Parathyroid adenoma (tissue), 2 donors: ENCODE data around the gene KRT12.

Experiments
- H2AFZ ChIP-seq: fragments of 300-600 bp; sonication (generic); one replicate; pipeline ENCODE4 v1.7.0; 2017; ENCODE audit warnings: antibody characterized with exemption, mild to moderate bottlenecking
- H3K27ac ChIP-seq: fragments of 300-600 bp; sonication (generic); one replicate; pipeline ENCODE4 v1.7.0; 2017
- H3K27me3 ChIP-seq: fragments of 300-600 bp; sonication (generic); one replicate; pipeline ENCODE4 v1.7.0; 2017; ENCODE audit warnings: low read length; ENCODE audit not compliant: control insufficient read depth, insufficient read depth
- H3K36me3 ChIP-seq: fragments of 300-600 bp; sonication (generic); one replicate; pipeline ENCODE4 v1.7.0; 2017; ENCODE audit warnings: low read length; ENCODE audit not compliant: control insufficient read depth, insufficient read depth
- H3K4me1 ChIP-seq: fragments of 300-600 bp; sonication (generic); one replicate; pipeline ENCODE4 v1.7.0; 2017; ENCODE audit warnings: control low read depth
- H3K4me2 ChIP-seq: fragments of 300-600 bp; sonication (generic); one replicate; pipeline ENCODE4 v1.7.0; 2017; ENCODE audit warnings: low read length
- H3K4me3 ChIP-seq: fragments of 300-600 bp; sonication (generic); one replicate; pipeline ENCODE4 v1.7.0; 2017; ENCODE audit warnings: low read depth, low read length
- H3K79me2 ChIP-seq: fragments of 300-600 bp; sonication (generic); one replicate; pipeline ENCODE4 v1.7.0; 2017; ENCODE audit warnings: control low read depth
- H3K9ac ChIP-seq: fragments of 300-600 bp; sonication (generic); one replicate; pipeline ENCODE4 v1.7.0; 2017; ENCODE audit warnings: mild to moderate bottlenecking
- H3K9me3 ChIP-seq: fragments of 300-600 bp; sonication (generic); one replicate; pipeline ENCODE4 v1.7.0; 2017; ENCODE audit warnings: low read length; ENCODE audit not compliant: control insufficient read depth
- TF ChIP-seq, protein P1 (sequence below): fragments of 300-600 bp; sonication (generic); IDR thresholded peaks from one replicate; pipeline ENCODE4 v1.7.0; 2017; ENCODE audit warnings: antibody characterized with exemption, mild to moderate bottlenecking
- donor health status: primary hyperparathyroidism.

The KRT12 gene

DNA sequence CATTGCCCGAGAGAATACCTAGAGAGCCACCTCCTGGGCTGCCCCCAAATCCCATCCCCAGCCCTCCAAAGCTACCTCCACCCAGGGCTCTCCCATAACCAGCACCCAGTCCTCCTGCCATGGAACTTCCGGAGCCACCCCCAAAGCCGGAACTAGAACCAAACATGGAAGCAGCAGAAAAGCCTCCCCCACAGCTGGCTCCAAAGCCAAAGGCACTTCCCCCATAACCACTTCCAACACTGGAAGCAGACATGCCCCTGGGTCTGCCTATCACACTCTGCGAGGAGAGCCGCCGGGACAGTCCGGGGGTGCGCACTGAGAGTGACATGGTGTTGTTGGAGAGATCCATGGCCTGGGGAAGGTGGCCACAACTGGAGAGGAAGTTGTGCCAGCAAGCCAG is at the start of gene KRT12:
TSS of gene KRT12 (minus strand) at position 386 of the 400 bp plus-strand sequence. CDS start at position 349, 37 bp downstream.
- no peak within 1 kb of the TSS for H3K4me2 ChIP-seq
- H3K4me3 ChIP-seq: no peak within 1 kb of the TSS
- no peaks in the 10 kb centered on the region for H3K27me3 ChIP-seq
- TF ChIP-seq, protein P1, sequence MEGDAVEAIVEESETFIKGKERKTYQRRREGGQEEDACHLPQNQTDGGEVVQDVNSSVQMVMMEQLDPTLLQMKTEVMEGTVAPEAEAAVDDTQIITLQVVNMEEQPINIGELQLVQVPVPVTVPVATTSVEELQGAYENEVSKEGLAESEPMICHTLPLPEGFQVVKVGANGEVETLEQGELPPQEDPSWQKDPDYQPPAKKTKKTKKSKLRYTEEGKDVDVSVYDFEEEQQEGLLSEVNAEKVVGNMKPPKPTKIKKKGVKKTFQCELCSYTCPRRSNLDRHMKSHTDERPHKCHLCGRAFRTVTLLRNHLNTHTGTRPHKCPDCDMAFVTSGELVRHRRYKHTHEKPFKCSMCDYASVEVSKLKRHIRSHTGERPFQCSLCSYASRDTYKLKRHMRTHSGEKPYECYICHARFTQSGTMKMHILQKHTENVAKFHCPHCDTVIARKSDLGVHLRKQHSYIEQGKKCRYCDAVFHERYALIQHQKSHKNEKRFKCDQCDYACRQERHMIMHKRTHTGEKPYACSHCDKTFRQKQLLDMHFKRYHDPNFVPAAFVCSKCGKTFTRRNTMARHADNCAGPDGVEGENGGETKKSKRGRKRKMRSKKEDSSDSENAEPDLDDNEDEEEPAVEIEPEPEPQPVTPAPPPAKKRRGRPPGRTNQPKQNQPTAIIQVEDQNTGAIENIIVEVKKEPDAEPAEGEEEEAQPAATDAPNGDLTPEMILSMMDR: no peak
- no peaks in the 10 kb centered on the region for H3K9me3 ChIP-seq
- no peak within 1 kb of the TSS for H3K9ac ChIP-seq
- H3K27ac ChIP-seq: no peak within 1 kb of the TSS
- no peaks in the 10 kb centered on the region for H3K4me1 ChIP-seq
- no peaks in the 10 kb centered on the region for H3K36me3 ChIP-seq
- H3K79me2 ChIP-seq: no peaks in the 10 kb centered on the region
- no peak within 1 kb of the TSS for H2AFZ ChIP-seq

GRCh38 chr17:40916366-40916765 is 49.3 kb upstream of the KRT12 start:
- H3K27ac ChIP-seq: no peak overlapping the region
- H3K9me3 ChIP-seq: no peaks in the 10 kb centered on the region
- no peaks in the 10 kb centered on the region for H3K4me1 ChIP-seq
- H3K9ac ChIP-seq: no peak overlapping the region
- H3K4me2 ChIP-seq: no peak overlapping the region
- TF ChIP-seq, protein P1: no peak
- H3K27me3 ChIP-seq: no peaks in the 10 kb centered on the region
- H2AFZ ChIP-seq: no peak overlapping the region
- no peak overlapping the region for H3K4me3 ChIP-seq
- no peaks in the 10 kb centered on the region for H3K79me2 ChIP-seq
- no peaks in the 10 kb centered on the region for H3K36me3 ChIP-seq

GRCh38 chr17:40915721-40916256 is 48.8 kb upstream of the KRT12 start:
- no peaks in the 10 kb centered on the region for H3K9me3 ChIP-seq
- no peaks in the 10 kb centered on the region for H3K27me3 ChIP-seq
- no peak overlapping the region for H3K27ac ChIP-seq
- no peak overlapping the region for H3K9ac ChIP-seq
- no peak overlapping the region for H3K4me3 ChIP-seq
- H3K36me3 ChIP-seq: no peaks in the 10 kb centered on the region
- H3K79me2 ChIP-seq: no peaks in the 10 kb centered on the region
- H3K4me1 ChIP-seq: peaks cover 4% of the 10 kb centered on the region
- TF ChIP-seq, protein P1: no peak
- H2AFZ ChIP-seq: no peak overlapping the region
- no peak overlapping the region for H3K4me2 ChIP-seq

GRCh38 chr17:40915199-40915661 is 48.2 kb upstream of the KRT12 start:
- H2AFZ ChIP-seq: no peak overlapping the region
- H3K4me2 ChIP-seq: no peak overlapping the region
- H3K27me3 ChIP-seq: no peaks in the 10 kb centered on the region
- no peak overlapping the region for H3K4me3 ChIP-seq
- TF ChIP-seq, protein P1: no peak
- H3K4me1 ChIP-seq: peaks cover 6% of the 10 kb centered on the region
- no peaks in the 10 kb centered on the region for H3K36me3 ChIP-seq
- H3K9me3 ChIP-seq: no peaks in the 10 kb centered on the region
- no peaks in the 10 kb centered on the region for H3K79me2 ChIP-seq
- no peak overlapping the region for H3K27ac ChIP-seq
- H3K9ac ChIP-seq: no peak overlapping the region
